HG02610 (cell line): ENCODE results near the gene COX7A1.

ENCODE experiments used
- ATAC-seq: cut with Tn5 transposase; IDR thresholded peaks from one replicate; pipeline ENCODE4 v1.9.1; 2021; ENCODE audit warnings: mild to moderate bottlenecking, moderate library complexity; ENCODE audit not compliant: unreplicated experiment

COX7A1 gene

GRCh38 chr19:36113425-36113824 is 38.8 kb downstream of the COX7A1 start:
- no peak for ATAC-seq

GRCh38 chr19:36112678-36113077 is 39.6 kb downstream of the COX7A1 start:
- no peak for ATAC-seq

- ATAC-seq, result no peak
Observed at GRCh38 chr19:36111200-36111539, 41.1 kb downstream of the COX7A1 start.

GRCh38 chr19:36110487-36111199 is 41.6 kb downstream of the COX7A1 start, which contains the start of gene OVOL3:
Gene OVOL3 (plus strand): TSS chr19:36111143. CDS start chr19:36111203, 60 bp downstream.
- ATAC-seq, result no peak

- no peak for ATAC-seq
Observed at GRCh38 chr19:36108684-36109083, 43.6 kb downstream of the COX7A1 start.

- ATAC-seq, result no peak
Observed at GRCh38 chr19:36106991-36107390, 45.3 kb downstream of the COX7A1 start.

- ATAC-seq, result no peak
Observed at GRCh38 chr19:36106441-36106840, 45.8 kb downstream of the COX7A1 start.

- ATAC-seq, result no peak
Observed at GRCh38 chr19:36103842-36104552, 48.2 kb downstream of the COX7A1 start.

- no peak for ATAC-seq
Observed at GRCh38 chr19:36103040-36103626, 49.1 kb downstream of the COX7A1 start.

- ATAC-seq, result no peak
Observed at GRCh38 chr19:36101550-36102327, 50.5 kb downstream of the COX7A1 start.
